A673 (cell line): ENCODE data around the gene TUBA1C. TPM values are rescaled to one million over a fixed set of nuclear protein-coding genes. Genes with fewer than 3 reads are reported as not detected.

Experiments used
- BruUV-seq: library from RNA; stranded (reverse); fragments of 400-500 nt; replicated peaks from 2 replicates; lab custom pipeline; 2021; lab: Mats Ljungman, UMichigan
- CTCF ChIA-PET: fragments of 300-600 bp; sonication (Branson Sonifier 250); formaldehyde crosslinking; loops from one replicate; lab custom pipeline; 2022; ENCODE audit warnings: antibody characterized with exemption; lab: Charles Lee
- POLR2A ChIA-PET: fragments of 300-600 bp; sonication (Branson Sonifier 250); formaldehyde crosslinking; loops from one replicate; lab custom pipeline; 2022; ENCODE audit warnings: antibody characterized with exemption; ENCODE audit not compliant: low non-redundant PET; lab: Charles Lee
- DNase-seq: peaks from one replicate; pipeline ENCODE4 v3.0.0-alpha.2; 2015; ENCODE audit warnings: low spot score
- H3K27ac ChIP-seq: fragments of 200-600 bp; sonication (generic); 2 replicates; pipeline ENCODE4 v1.5.1; 2016; ENCODE audit warnings: mixed run types, low read depth, mild to moderate bottlenecking, mixed read lengths, antibody characterized with exemption, low read length; ENCODE audit not compliant: poor library complexity, severe bottlenecking
- H3K27me3 ChIP-seq: fragments of 200-600 bp; sonication (generic); replicated peaks from 2 replicates; pipeline ENCODE4 v1.6.1; 2017; ENCODE audit warnings: mixed run types, low read depth, mild to moderate bottlenecking, mixed read lengths, antibody characterized with exemption, low read length; ENCODE audit not compliant: insufficient read depth, poor library complexity
- H3K36me3 ChIP-seq: fragments of 200-600 bp; sonication (generic); 2 replicates; pipeline ENCODE4 v1.6.1; 2016; ENCODE audit warnings: mixed run types, mild to moderate bottlenecking, mixed read lengths, antibody characterized with exemption, low read length; ENCODE audit not compliant: insufficient read depth, poor library complexity, severe bottlenecking
- H3K4me1 ChIP-seq: fragments of 200-600 bp; sonication (generic); 2 replicates; pipeline ENCODE4 v1.6.1; 2017; ENCODE audit warnings: mixed run types, mild to moderate bottlenecking, mixed read lengths, antibody characterized with exemption, low read length; ENCODE audit not compliant: insufficient read depth, poor library complexity, severe bottlenecking
- H3K4me3 ChIP-seq: fragments of 200-600 bp; sonication (generic); 2 replicates; pipeline ENCODE4 v1.5.1; 2016; ENCODE audit warnings: low read depth, mixed run types, mild to moderate bottlenecking, mixed read lengths, low read length; ENCODE audit not compliant: poor library complexity, severe bottlenecking
- H3K9me3 ChIP-seq: fragments of 200-600 bp; sonication (generic); 2 replicates; pipeline ENCODE4 v1.6.1; 2016; ENCODE audit warnings: mixed run types, low read depth, mild to moderate bottlenecking, mixed read lengths, antibody characterized with exemption, low read length; ENCODE audit not compliant: poor library complexity, severe bottlenecking
- CTCF ChIP-seq: fragments of 300-800, 200-600 bp; sonication (generic); conservative IDR thresholded peaks from 2 replicates; pipeline ENCODE4 v1.5.1; 2017; ENCODE audit warnings: low read depth, mild to moderate bottlenecking, antibody characterized with exemption, low read length, moderate library complexity, mixed read lengths
- EZH2 ChIP-seq: fragments of 200-600 bp; sonication (generic); IDR thresholded peaks from 2 replicates; pipeline ENCODE4 v1.6.1; 2017; ENCODE audit warnings: borderline replicate concordance, low read depth, mild to moderate bottlenecking, mixed read lengths, antibody characterized with exemption, low read length; ENCODE audit not compliant: poor library complexity, severe bottlenecking
- intact Hi-C: fragments of 100-400 bp; cut with micrococcal nuclease; formaldehyde crosslinking; loops from one replicate; pipeline ENCODE4 v1.10.0; 2022; ENCODE audit not compliant: unreplicated experiment
- total RNA-seq: library from RNA; stranded (reverse); gene quantifications from 2 replicates; pipeline ENCODE4 v1.2.3, GENCODE V29; 2021

Gene TUBA1C
- total RNA-seq, 1 experiment from 2014 or later: 622 TPM

GRCh38 chr12:49283541-49284429 lies 18.9 kb downstream of the TUBA1C start:
- intact Hi-C loops: no loop called here
- H3K27me3 ChIP-seq: no peaks in the 10 kb centered on the region
- no TSS peak for BruUV-seq
- no peaks in the 10 kb centered on the region for H3K9me3 ChIP-seq
- ChIA-PET POLR2A (no interaction called here), CTCF (interaction anchor here (1.2 kb wide), 1 partner anchor 220 kb away, joined by 4 read pairs; no protein-coding TSS in a partner anchor)
- no peak overlapping the region for H3K27ac ChIP-seq
- TF ChIP-seq EZH2 (no peak), CTCF (peak; percentile 40; the same call in 1 of the 2 replicates)
- H3K4me3 ChIP-seq: no peak overlapping the region
- peaks cover 9% of the 10 kb centered on the region for H3K4me1 ChIP-seq
- no peaks in the 10 kb centered on the region for H3K36me3 ChIP-seq
- no peak for DNase-seq

- Histone ChIP-seq H3K9me3 (no peaks in the 10 kb centered on the region), H3K27me3 (no peaks in the 10 kb centered on the region), H3K36me3 (no peaks in the 10 kb centered on the region), H3K27ac (no peak overlapping the region), H3K4me3 (no peak overlapping the region), H3K4me1 (peaks cover 5% of the 10 kb centered on the region)
- ChIA-PET CTCF (interaction anchor here (1.2 kb wide), 1 partner anchor 221 kb away, joined by 4 read pairs; no protein-coding TSS in a partner anchor), POLR2A (no interaction called here)
- DNase-seq: no peak
- no peak for TF ChIP-seq CTCF
- no peak for TF ChIP-seq EZH2
- intact Hi-C loops: no loop called here
- no TSS peak for BruUV-seq
Measured at GRCh38 chr12:49284672-49285071, 19.8 kb downstream of the TUBA1C start.

GRCh38 chr12:49287876-49288275 lies 23.0 kb downstream of the TUBA1C start:
- intact Hi-C loops: loop anchor here (1.0 to 2.0 kb wide), 3 partner anchors 59 to 226 kb away; partner anchors contain the start of gene DNAJC22
- peaks cover 2% of the 10 kb centered on the region for H3K4me1 ChIP-seq
- CTCF ChIA-PET: interaction anchor here (0.7 to 2.7 kb wide), 4 partner anchors 49 to 267 kb away, joined by 4 to 15 read pairs (median 10); partner anchors contain the start of gene C1QL4
- BruUV-seq: no TSS peak
- no peaks in the 10 kb centered on the region for H3K27me3 ChIP-seq
- POLR2A ChIA-PET: no interaction called here
- no peak overlapping the region for H3K27ac ChIP-seq
- no peaks in the 10 kb centered on the region for H3K36me3 ChIP-seq
- DNase-seq: no peak
- H3K9me3 ChIP-seq: no peaks in the 10 kb centered on the region
- H3K4me3 ChIP-seq: no peak overlapping the region
- TF ChIP-seq EZH2 (no peak), CTCF (no peak)
